Brain pericyte (primary cell): ENCODE data around the gene RBBP6.
"Not testable (repeated sequence)": the region's sequence is repeated elsewhere in the genome, so short reads cannot be mapped to it uniquely, and the experiment has no call there.

Experiments used
- DNase-seq: peaks from one replicate; pipeline ENCODE4 v3.0.0-alpha.2; 2012; ENCODE audit warnings: low read depth, low spot score

The RBBP6 gene

GRCh38 chr16:24568392-24568791 lies 29.0 kb downstream of the RBBP6 start:
- DNase-seq, result no peak

GRCh38 chr16:24571096-24571495 lies 31.7 kb downstream of the RBBP6 start:
- DNase-seq, result no peak

DNA sequence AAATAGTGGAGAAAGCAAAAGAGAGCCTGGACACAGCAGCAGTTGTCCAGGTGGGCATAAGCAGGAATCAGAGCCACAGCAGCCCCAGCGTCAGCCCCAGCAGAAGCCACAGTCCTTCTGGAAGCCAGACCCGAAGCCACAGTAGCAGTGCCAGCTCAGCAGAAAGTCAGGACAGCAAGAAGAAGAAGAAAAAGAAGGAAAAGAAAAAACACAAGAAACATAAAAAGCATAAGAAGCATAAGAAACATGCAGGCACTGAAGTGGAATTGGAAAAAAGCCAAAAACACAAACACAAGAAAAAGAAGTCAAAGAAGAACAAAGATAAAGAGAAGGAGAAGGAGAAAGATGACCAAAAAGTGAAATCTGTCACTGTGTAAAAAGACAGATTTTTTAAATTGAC lies 32.7 kb downstream of the RBBP6 start:
- DNase-seq, result no peak

GRCh38 chr16:24573141-24573540 lies 33.8 kb downstream of the RBBP6 start:
- DNase-seq, result no peak

DNA sequence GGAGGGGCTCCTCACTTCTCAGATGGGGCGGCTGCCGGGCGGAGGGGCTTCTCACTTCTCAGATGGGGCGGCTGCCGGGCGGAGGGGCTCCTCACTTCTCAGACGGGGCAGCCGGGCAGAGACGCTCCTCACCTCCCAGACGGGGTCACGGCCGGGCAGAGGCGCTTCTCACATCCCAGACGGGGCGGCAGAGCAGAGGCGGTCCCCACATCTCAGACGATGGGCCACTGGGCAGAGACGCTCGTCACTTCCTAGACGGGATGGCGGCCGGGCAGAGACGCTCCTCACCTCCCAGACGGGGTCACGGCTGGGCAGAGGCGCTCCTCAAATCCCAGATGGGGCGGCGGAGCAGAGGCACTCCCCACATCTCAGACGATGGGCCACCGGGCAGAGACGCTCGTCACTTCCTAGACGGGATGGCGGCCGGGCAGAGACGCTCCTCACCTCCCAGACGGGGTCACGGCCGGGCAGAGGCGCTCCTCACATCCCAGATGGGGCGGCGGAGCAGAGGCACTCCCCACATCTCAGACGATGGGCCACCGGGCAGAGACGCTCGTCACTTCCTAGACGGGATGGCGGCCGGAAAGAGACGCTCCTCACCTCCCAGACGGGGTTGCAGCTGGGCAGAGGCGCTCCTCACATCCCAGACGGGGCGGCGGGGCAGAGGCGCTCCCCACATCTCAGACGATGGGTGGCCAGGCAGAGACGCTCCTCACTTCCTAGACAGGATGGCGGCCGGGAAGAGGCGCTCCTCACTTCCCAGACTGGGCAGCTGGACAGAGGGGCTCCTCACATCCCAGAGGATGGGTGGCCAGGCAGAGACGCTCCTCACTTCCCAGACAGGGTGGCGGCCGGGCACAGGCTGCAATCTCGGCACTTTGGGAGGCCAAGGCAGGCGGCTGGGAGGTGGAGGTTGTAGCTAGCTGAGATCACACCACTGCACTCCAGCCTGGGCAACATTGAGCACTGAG lies 35.4 kb downstream of the RBBP6 start:
- not testable (repeated sequence) for DNase-seq

DNA sequence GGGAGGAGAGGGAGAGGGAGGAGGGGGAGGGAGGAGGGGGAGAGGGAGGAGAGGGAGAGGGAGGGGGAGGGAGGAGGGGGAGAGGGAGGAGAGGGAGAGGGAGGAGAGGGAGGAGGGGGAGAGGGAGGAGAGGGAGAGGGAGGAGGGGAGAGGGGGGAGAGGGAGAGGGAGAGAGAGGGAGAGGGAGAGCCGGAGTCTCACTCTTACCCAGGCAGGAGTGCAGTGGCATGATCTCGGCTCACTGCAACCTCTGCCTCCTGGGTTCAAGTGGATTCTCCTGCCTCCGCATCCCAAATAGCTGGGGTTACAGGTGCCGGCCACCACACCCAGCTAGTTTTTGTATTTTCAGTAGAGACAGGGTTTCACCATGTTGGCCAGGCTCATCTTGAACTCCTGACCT lies 36.4 kb downstream of the RBBP6 start:
- DNase-seq, result not testable (repeated sequence)

DNA sequence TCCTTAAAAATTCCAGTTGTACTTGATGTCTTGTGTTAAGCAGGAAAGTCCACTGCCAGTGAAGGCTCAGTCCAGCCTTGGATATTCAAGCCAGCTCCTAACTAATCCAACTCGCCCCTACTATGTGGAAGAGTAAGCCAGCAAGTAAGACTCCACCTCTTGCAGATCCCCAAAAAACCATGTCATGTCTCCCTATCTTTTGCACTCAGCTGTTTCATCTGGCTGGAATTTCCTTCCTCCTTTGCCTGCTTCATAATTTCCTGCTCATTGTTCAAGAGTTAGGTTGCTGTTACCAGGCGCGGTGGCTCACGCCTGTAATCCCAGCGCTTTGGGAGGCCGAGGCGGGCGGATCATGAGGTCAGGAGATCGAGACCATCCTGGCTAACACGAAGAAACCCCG lies 37.8 kb downstream of the RBBP6 start:
- no peak for DNase-seq

- DNase-seq, result peak; percentile 5
Observed at GRCh38 chr16:24580665-24581064, 41.3 kb downstream of the RBBP6 start.

GRCh38 chr16:24583494-24583893 lies 44.1 kb downstream of the RBBP6 start:
- DNase-seq, result no peak

DNA sequence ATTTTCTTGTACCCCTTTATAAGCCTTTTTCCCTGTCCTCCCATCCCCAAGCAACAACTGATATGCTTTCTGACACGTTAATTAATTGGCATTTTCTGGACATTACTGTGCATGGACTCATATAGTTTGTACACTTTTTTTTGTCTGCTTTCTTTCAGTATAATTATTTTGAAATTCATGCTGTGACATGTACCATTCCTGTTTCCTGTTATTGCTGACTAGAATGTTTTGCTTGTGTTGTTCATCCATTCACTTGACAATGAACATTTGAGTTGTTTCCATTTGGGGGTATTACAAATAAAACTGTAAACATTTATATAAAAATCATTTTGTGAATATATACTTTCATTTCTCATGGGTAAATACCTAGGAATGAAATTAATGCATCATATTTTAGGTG lies 50.6 kb downstream of the RBBP6 start:
- no peak for DNase-seq

DNA sequence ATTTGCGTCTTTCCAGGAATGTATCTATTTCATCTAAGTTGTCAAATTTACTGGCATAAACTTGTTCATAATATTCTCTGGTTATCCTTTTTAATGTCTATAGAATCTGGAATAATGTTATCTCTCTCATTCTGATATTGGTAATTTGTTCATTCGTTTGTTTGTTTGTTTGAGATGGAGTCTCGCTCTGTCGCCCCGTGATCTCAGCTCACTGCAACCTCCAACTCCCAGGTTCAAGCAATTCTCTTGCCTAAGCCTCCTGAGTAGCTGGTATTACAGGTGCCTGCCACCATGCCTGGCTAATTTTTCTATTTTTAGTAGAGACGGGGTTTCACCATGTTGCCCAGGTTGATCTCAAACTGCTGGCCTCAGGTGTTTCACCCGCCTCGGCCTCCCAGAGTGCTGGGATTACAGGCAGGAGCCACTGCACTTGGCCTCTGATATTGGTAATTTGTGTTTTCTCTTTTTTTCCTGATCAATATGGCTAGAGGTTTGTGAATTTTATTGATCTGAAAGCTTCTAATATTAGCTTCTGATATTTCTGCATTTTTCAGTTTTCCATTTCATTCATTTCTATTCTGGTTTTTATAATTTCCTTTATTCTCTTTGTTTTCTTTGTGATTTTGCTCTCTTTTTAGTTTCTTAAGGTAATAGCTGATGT lies 59.5 kb downstream of the RBBP6 start:
- no peak for DNase-seq

- no peak for DNase-seq
Observed at GRCh38 chr16:24609417-24609739, 70.0 kb downstream of the RBBP6 start.

GRCh38 chr16:24609740-24610415 lies 70.5 kb downstream of the RBBP6 start:
- DNase-seq, result no peak

DNA sequence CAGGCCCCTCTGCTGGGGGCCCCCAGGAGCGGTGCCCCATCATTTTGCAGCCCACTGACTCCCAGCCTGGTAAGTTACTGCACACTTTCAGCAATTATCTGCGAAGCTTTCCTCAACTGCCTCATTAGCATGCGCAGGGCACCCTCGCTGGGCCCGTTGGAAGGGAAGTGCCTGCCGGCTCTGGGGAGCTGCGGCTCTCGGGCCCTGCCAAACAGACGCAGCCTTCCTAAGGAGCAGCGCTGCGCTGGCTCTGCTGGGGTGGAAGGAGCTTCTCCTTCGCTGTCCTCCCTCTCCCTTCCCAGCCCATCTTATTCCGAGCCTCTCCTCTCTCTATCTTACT lies 71.0 kb downstream of the RBBP6 start:
- DNase-seq, result no peak

DNA sequence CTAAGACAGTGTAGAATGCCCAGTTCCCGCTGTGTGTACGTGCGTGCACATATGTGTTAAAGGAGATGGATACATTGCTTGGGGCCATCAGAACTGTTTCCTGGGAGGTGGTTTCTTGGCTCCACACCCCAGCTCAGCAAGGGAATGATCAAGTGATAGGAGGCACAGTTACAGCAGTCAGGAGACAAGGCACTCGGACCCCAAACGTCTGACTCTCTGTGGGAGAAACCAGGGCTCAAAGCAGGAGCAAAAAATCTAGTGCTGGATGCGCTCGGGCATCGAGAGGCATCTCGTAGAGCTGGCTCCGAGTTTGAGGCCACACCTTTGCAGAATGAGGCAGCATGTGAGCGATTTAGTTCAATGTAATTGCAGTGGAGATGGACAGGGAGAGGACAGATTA lies 71.9 kb downstream of the RBBP6 start:
- no peak for DNase-seq

DNA sequence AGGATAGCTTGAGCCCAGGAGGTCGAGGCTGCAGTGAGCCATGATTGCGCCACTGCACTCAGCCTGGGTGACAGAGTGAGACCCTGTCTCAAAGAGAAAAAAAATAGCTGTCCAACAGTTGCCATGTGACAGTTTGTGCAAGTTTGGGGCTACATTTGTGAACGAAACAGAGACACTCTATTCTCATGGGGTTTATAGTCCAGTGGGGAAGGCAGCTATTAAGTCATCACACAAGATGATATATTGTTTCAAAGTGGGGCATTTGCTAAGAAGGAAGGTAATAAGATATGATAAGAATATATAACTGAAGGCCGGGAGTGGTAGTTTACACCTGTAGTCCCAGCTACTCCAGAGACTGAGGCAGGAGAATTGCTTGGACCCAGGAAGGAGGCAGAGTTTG lies 73.3 kb downstream of the RBBP6 start:
- DNase-seq, result no peak

GRCh38 chr16:24613267-24613666 lies 73.9 kb downstream of the RBBP6 start:
- DNase-seq, result not testable (repeated sequence)

DNA sequence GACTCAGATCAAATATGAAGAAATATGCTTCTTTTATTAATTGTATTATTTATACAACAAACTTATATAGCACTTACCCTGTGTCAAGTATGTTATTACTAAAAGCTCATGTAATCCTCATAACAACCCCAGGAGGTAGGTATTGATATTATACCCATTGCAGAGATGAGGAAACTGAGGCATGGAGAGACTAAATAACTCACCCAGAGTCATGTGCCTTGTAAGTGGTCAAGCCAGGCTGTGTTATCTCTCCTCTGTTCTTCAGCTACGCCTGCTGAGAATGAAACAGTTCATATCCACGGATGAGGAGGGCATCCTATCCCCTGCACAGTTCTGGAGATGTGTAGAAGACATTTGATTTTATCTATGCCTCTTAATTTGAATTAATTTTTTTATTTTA lies 78.1 kb downstream of the RBBP6 start:
- DNase-seq, result no peak
